GM19372 (cell line): ENCODE data around the gene LNP1.
"Not testable (repeated sequence)": the region's sequence is repeated elsewhere in the genome, so short reads cannot be mapped to it uniquely, and the experiment has no call there.

Experiments used
- ATAC-seq: cut with Tn5 transposase; IDR thresholded peaks from one replicate; pipeline ENCODE4 v1.9.1; 2021; ENCODE audit warnings: mild to moderate bottlenecking, low read depth, moderate library complexity; ENCODE audit not compliant: unreplicated experiment

The LNP1 gene, protein sequence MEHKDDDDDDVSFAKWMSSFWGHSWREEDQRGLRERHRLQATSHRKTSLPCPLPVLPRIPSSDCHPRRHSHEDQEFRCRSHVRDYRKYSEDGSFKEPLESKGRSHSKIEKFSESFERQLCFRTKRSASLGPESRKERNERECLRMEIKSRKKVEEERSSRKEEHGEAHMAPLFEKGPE

DNA sequence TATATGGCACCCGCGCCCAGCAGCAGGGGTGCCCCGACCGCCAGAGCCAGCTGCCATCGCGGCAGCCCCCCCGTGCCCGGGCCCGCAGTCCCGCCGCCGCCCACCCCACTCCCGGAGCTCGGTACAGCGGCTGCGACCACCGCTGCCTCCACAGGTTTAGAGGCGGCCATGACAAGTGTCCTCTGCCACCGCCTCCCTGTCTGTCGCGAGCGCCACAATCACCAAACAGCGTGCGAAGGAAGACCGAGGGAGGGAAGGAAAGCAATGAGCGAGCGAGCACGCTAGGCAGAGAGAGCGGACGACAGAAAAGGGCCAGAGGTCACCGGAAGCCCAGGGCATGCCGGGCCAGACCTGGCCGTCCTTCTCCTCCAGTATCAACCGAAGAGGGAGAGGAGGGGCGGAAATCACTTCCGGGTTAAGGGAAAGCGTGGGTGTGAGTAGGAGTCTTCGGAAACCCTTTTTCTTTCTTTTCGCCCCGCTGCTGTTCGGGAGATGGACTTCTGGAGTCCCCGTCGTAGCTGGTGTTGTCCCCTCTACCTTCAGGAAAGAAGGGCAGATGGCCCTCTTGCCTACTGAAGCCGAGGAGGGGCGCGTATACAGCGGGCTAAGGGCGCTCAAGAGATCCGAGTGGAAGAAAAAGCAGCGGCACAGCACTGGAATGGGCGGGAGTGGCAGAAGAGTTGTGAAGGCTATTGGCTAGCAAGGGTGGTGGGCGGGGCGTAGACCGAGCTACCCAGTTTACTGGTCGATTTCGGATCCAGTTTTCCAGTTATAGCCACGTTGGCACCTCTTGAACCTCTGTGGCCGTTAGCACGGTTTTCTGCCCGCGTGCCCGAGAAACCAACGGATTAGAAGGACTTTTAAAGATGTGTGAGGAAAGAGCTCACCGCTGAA is at the start of gene LNP1, which contains the start of gene TOMM70:
TSS of gene LNP1 (plus strand) at position 760 of the 894 bp plus-strand sequence. CDS start 28,191 bp downstream, outside the sequence.
TSS of gene TOMM70 (minus strand) at position 310 of the 894 bp plus-strand sequence. CDS start at position 170, 140 bp downstream.
- peak; percentile 82 for ATAC-seq

DNA sequence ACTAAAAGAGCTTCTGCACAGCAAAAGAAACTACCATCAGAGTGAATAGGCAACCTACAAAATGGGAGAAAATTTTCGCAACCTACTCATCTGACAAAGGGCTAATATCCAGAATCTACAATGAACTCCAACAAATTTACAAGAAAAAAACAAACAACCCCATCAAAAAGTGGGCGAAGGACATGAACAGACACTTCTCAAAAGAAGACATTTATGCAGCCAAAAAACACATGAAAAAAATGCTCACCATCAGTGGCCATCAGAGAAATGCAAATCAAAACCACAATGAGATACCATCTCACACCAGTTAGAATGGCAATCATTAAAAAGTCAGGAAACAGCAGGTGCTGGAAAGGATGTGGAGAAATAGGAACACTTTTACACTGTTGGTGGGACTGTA is 49.6 kb upstream of the LNP1 start:
- ATAC-seq = not testable (repeated sequence)

DNA sequence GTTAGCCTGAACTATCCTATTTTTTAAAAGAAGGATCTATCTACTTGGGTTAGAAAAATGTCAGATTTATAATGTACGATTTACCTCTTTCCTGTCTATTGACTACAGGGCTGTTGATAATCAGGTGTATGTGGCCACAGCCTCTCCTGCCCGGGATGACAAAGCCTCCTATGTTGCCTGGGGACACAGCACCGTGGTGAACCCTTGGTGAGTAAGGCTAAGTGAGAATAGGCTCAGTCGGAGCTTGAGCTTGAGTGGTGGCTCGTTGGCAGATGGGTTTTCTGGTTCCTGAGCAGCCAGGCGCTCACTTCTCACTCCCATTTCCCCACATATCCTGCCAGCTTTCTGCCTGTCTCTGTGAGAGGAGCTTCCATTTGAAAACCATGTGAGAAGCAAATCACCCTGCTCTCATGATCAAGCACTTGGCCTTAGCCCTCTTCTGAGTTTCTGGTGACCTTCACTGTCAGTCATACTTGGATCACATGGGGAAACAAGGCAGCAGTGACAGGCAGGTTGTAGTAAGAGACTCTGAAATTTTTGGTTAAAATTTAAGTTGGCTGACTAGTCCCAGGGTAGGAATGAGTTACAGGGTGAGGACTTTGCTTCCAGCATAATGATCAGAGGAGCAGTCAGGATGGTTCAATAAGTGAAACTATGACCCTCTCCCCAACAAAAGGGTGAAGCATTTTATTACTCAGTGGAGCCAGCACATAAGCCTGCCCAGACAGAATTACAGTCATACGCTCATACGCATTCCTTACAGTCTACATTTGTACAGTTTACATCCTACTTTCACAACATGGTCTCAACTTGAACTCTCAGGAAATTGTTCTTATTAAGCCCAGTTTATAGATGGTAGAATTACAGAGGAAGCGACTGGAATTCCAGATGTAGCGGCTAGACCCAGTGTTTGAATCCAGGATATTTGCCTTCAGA is 48.8 kb upstream of the LNP1 start:
- ATAC-seq = no peak

DNA sequence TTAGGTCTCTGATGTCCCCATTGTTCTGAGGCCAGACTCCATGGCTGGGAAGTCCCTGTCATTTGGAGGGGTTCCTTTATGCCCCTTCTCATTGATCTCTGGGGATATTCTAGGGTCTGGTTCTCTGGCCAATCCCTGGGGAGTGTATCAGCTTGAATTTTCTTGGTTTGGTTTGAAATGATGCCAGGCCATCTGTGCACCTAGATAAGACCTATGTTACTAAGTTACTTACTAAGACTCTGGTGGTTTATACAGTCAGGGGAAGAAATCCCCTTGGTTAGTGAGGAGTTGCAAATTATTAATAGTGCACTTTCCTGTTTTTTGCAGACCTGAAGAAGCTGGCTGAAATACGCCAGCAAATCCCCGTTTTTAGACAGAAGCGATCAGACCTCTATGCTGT is 46.5 kb upstream of the LNP1 start:
- no peak for ATAC-seq

DNA sequence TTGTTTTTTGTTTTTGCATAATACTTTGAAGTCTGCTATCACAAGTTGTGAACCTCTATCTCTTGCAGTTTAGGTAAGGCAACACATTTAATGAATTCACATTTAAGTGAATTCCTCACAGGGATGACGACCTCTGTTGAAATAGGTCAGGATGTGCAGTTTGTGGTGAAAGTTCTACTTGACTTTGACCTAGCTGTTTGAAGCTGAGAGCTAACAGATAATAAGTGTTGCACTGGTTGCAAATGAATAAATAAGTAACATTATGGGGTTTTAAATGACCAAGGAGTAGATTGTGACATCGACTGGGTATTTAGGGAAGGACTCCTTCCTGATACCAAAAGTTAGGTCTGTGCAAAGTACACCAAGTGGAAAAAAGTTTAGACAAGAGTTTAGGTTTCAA is 42.9 kb upstream of the LNP1 start:
- ATAC-seq = no peak

DNA sequence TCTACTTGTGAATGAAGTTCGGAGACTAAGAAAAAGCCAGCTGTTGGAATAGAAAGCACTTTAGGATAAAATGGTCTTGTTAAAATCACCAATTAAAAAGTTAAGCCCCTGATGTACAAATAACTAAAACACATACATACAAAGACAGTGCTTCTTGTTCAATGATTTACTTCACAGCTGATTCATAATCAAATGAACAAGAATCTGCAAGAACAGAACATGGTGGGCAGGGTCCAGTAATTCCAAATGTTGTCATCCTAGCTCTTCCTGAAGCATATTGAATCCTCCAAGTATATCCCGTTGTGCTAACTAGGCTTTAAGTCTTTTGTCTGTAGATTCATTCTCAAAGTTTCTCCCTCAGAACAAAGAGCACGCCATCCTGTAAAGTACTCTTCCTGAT is 42.3 kb upstream of the LNP1 start:
- no peak for ATAC-seq

DNA sequence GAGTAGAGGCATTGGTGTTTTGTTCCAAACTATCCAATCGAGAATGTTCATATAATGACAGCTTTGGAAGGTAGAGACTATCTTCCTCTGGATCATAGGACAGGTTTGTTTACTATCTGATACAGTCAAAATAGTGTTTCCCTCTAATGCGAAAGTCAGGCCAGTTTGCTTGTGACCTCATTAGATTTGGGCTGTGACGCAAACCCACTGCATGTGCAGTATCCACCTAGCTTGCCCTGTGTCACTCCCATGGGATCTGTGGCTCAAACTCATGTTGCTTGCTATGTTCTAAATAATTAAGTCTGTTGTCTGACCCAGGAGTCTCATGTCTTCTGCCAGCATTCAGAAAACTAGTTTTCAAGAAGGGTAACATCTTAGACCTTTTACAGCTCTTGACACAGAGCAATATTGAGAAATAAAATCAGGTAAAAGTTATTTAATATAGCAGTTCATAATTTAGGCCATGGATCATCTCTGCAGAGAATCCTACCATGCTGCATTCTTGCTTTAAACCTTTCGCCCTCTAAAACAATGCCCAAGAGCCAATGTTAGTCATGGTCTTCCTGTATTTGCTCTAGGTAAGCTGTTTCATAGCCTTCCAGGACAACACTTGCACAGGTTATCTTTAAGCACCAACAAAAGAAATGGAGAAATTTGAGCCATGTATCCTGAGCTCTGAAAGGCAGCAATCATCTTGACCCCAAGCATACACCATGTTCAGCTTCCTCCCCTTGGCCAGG is 40.4 kb upstream of the LNP1 start:
- no peak for ATAC-seq

DNA sequence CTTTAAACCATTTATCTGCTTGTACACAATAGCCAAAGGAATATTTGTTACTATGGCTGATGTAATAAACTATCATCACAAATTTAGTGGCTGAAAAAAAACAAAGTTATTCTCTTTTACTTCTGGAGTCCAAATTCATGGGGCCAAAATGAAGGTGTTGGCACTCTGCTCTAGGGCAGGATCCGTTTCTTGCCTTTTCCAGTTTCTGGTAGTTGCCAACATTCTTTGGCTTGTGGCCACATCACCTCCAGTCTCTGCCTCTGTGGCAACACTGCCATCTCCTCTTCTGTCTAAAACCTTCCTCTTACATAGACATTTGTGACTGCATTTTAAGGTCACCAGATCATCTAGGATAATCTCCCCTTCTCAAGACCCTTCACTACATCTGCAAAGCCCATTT is 39.4 kb upstream of the LNP1 start:
- no peak for ATAC-seq

DNA sequence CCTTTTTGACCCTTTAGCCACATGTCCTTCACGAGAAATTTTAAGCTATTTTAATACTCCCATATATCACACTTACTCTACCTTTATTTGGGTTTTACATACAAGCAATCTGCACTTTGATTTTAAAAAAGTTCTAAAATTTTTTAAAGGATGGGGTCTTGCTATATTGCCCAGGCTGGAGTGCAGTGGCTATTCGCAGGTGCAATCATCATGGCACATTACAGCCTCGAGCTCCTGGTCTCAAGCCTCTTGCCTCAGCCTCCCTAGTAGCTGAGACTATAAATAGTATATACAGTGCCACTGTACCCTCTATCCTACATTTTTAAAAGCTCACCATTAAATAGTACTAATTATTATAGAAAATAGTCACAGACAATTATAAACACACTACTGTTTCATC is 36.9 kb upstream of the LNP1 start:
- ATAC-seq = no peak

DNA sequence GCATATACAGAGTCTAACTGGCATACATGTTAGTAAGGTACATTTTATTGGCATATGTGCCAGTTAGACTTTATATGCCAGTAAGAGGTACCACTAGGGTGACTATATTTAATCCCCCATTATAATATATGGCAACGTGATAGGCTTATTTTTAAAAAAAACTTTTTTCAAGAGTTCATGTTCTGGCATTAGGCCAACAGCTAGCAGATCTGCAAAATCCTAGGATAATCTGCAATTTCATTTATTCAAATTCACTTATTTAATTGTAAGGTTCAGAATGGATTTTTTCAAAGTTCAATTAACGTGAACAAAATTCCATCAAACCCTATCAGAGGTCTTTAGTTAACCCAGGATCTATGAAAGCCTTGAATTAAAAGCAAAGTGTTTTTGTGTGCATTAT is 34.9 kb upstream of the LNP1 start:
- ATAC-seq = no peak

DNA sequence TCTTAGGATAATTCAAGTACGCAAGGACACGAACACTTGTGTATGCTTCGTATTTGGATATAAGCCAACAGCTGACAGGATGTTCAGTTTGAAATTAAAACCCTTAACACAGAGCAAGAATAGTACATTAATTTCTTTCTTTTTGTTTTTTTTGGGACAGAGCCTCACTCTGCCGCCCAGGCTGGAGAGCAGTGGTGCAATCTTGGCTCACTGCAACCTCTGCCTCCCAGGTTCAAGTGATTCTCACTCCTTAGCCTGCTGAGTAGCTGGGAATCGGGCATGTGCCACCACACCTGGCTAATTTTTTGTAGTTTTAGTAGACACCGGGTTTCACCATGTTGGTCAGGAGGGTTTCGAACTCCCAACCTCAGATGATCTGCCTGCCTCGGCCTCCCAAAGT is 32.9 kb upstream of the LNP1 start:
- no peak for ATAC-seq

DNA sequence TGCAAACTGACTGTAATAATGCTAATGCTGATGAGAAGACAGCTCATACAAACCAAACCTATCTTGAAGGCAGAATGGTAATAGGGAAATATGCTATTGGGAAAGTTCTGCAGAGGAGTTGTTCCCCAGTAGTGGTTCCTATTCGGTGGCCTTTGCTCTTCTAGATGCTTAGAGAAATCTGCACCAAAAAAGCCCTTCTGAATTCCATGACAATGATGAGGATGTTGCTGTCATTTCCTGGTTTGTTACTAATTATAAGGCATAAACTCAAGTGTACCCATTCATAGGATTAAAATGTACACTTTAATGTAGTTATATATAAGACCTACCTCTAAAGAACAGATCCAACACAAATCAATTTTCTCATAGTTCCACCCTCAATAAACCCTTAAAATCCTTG is 30.6 kb upstream of the LNP1 start:
- ATAC-seq = no peak

DNA sequence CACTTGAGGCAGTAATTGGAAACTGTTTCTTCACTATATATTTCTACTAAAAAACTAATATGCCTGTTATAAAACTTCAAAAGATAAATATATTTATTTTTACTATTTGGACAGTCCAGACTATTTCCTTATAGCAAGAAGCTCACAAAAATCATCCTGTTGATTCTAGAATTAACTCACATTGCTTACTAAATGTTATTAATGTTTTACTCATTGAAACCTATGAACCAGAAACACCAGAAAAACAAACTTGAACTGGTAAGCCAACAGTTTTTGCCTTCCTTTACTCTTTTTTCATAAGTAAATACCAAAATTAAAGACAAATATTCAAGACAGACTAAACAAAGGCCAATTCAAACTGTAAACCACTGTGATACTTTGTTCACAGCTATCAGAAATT is 26.8 kb upstream of the LNP1 start:
- no peak for ATAC-seq

DNA sequence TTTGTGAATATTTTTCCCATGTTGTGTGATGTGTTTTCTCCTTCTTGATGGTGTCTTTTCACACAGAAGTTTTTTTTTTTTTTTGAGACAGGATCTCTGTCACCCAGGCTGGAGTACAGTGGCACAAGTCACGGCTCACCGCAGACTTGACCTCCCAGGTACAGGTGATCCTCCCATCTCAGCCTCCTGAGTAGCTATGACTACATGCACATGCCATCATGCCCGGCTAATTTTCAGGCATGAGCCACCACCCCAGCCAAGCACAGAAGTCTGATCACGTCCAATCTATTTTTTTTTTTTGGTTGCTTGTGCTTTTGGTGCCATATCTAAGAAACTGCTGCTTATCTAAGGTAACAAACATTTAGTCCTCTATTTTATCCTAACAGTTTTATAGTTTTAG is 25.0 kb upstream of the LNP1 start:
- ATAC-seq = no peak

DNA sequence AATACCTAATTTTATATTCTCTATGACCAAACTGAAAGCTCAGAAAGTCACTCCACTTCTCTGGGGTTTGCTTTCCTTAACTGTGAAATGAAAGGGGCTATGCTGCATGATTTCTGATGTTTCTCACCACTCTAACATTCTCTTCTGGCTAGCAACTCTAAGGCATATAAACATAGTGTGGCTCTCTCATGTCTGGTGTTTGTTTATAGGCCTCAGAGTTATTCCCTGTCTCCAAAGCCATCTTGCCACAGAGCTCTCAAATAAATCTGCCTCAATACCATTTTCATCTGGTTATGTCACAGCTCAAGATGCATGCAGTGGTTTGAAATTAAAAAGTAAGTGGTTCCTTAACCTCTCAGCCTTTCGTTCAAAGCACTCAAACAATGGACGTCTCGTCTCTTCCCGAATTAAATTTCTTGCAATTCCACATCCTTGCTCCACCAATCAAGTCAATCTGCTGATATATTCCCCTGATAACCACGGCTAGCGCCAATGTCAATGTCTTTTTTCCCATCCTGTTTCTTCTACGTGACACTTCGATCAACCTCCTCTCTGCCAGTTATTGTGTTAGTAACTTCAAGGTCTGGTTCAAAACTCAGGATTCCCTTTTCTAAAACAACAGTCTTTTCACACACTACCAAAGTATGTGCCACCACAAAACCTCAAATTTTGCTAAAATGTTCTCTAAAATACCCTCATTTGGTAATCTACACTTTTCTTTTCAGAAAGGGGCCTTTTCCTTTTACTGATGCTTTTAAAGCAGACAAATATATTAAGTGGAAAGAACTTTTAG is 16.4 kb upstream of the LNP1 start:
- ATAC-seq = no peak

DNA sequence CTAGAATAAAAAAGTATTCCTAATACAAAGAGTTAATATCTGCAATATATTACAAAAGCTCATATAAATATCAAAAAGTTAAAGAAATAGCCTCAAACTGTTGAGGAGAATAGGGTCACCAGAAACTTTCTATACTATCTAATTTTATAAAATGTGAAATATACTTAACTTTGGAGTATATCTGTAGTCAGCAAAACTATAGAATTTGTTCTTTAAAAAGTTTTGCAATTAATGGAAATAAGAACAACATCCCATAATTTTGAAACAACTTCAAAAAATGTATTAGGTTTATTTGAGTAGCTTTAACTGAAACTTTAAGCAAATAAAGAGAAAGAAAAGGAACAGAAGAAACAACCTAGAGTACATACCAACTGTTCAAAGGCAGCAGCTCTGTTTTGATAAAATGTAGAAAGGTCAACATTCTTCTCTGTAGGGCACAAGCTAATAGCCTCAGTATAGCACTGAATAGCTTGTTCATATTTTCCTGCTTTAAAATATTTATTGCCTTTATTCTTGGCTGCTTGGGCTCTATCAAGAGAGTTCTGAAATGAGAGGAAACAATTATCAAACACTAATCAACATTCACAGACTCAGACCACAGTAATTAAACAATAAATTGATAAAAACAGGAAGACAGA is 14.8 kb upstream of the LNP1 start:
- ATAC-seq = no peak

DNA sequence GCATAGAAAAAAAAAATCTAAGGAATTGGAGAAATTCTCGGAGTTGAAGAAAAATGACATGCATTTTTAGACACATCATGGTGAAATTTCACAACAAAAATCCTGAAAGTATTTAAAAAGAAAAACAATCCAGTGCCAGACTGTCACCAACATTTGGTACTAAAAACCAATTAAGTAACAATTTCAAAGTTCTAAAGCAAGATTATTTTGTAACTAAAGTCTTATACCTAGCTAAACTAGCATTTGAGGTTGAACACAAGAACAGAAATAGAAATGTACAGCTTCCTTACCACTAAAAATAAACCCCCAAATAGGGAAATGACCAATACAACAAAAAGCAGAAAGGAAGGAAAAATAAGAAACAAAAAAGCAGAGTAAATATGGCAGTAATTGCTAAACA is 12.3 kb upstream of the LNP1 start:
- no peak for ATAC-seq

DNA sequence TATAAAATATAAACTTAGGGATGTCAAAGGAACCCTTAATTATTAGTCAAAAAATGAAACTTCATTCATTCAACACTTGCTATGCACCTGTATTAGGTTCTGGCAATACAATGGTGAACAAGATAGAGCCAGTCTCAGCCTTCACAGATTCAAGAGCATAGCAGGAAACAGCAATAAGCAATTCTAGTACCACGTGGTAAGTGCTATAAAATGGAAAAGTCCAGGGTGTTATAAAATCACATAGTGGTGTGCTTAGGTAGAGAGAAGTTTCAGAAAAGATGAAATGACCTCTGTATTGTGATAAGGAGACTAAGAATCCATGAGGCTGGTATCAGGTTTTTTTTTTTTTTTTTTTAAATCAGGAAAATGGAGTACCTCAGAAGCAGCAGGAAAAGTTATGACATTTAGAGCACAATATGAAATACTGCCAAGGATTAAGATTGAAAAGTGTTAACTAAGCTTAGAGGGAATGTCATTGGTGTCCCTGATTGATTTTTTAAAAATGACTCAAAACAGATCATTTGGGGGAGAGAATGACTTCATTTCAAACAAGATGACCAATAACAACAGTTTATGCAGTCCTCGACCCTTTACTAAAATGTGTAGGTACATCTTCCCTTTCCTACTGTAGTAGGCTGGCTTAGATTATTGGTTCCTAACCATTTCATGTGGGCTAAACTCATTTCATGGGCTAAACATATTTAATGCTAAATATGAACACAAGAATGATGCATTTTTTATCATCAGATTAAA is 5.5 kb upstream of the LNP1 start:
- no peak for ATAC-seq
